Measurements from ENCODE around the gene ASIC4. TPM values are rescaled to one million over a fixed set of nuclear protein-coding genes. Genes with fewer than 3 reads are reported as not detected.
A peak's percentile ranks its signal among the peaks of the same experiment; 100 is the strongest.

The ASIC4 gene
- total and polyA plus RNA-seq, 2 of the 8 experiments (the other 6 are each of a cell fraction or from before 2014, with no cell fraction given): 0.12 to 0.22 TPM

DNA sequence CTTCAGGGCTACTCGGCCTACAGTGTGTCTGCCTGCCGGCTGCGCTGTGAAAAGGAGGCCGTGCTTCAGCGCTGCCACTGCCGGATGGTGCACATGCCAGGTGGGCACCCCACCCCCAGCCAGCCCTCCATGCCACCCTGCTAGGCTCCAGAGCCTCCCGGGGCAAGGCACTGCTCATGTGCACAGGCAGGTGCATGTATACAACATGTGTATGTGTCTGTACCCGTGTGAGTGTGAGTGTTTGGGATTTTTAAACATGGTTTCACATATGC is 18.0 kb downstream of the ASIC4 start:
- Histone ChIP-seq H2AFZ (ENCODE audit: low read length) (no peak overlapping the region), H3K14ac (ENCODE audit: insufficient read length) (no peak overlapping the region), H3K4me3 (ENCODE audit: extremely low read depth in 1 of 4, insufficient read depth in 2 of 4, low read depth in 3 of 4, low read length in 4 of 4) (no peak overlapping the region), H3K9me3 (ENCODE audit: insufficient read depth in 2 of 2, low read depth in 1 of 2, low read length in 1 of 2) (no peaks in the 10 kb centered on the region), H2BK120ac (replicated peaks; ENCODE audit: low read depth, low read length) (no peak overlapping the region), H4K8ac (ENCODE audit: extremely low read depth, insufficient read depth, low read length) (0 out of 2 replicates have a peak overlapping the region, but pooled peaks have one; percentile 12), H3K79me1 (ENCODE audit: low read depth, low read length) (no peaks in the 10 kb centered on the region), H3K9ac (replicated peaks in 1 of 4; ENCODE audit: extremely low read depth in 1 of 4, low read depth in 3 of 4, low read length in 3 of 4) (no peak overlapping the region), H2BK15ac (ENCODE audit: low read length) (no peak overlapping the region), H3K4ac (replicated peaks; ENCODE audit: insufficient read length, low read depth, low read length) (no peak overlapping the region), H3K56ac (replicated peaks; ENCODE audit: insufficient read length, low read depth, low read length) (no peak overlapping the region), H3K23me2 (ENCODE audit: low read depth, low read length) (peaks cover 3% of the 10 kb centered on the region; the same call in 1 of the 2 replicates), H3K36me3 (ENCODE audit: control insufficient read depth in 2 of 4, insufficient read depth in 4 of 4, low read length in 3 of 4) (no peaks in the 10 kb centered on the region), H2BK5ac (ENCODE audit: low read depth, low read length) (no peak overlapping the region), H3K4me2 (ENCODE audit: insufficient read depth in 1 of 2, low read depth in 2 of 2, low read length in 2 of 2) (no peak overlapping the region), H3K18ac (ENCODE audit: extremely low read depth, low read length) (no peak overlapping the region), H2AK5ac (ENCODE audit: low read depth, low read length) (0 out of 2 replicates have a peak overlapping the region, but pooled peaks have one; percentile 40), H3K27me3 (replicated peaks in 1 of 4; ENCODE audit: control insufficient read depth in 3 of 4, extremely low read depth in 1 of 4, insufficient read depth in 3 of 4, low read length in 3 of 4) (peaks cover 0 to 21% (median 10%) of the 10 kb centered on the region in 4 experiments; a peak in 6 of 7 replicates), H2BK20ac (ENCODE audit: low read length) (no peak overlapping the region), H4K91ac (replicated peaks; ENCODE audit: insufficient read length, low read length) (no peak overlapping the region), H3K79me2 (ENCODE audit: control insufficient read depth in 1 of 2, insufficient read depth in 2 of 2, low read length in 2 of 2) (no peaks in the 10 kb centered on the region), H4K20me1 (replicated peaks in 1 of 2; ENCODE audit: control insufficient read depth in 1 of 2, insufficient read depth in 2 of 2, low read length in 2 of 2) (no peaks in the 10 kb centered on the region), H3K4me1 (replicated peaks in 1 of 4; ENCODE audit: control insufficient read depth in 3 of 4, insufficient read depth in 4 of 4, low read length in 3 of 4) (peaks cover 0 to 9% (median 6%) of the 10 kb centered on the region in 4 experiments; a peak in 5 of 7 replicates), H4K5ac (ENCODE audit: insufficient read length, low read depth, low read length) (no peak overlapping the region), H3K23ac (ENCODE audit: insufficient read length) (no peak overlapping the region), H3K27ac (ENCODE audit: low read depth, low read length) (no peak overlapping the region), H2BK12ac (ENCODE audit: low read depth, low read length) (no peak overlapping the region)
- POLR2A ChIA-PET (ENCODE audit: partially characterized antibody): interaction anchor here (1.0 to 2.5 kb wide), 3 partner anchors 9 to 56 kb away, joined by 4 to 9 read pairs (median 4); no protein-coding TSS in a partner anchor
- WGBS, 2 experiments (ENCODE audit: extremely low coverage in 1 of 2, insufficient coverage in 1 of 2, insufficient read length in 1 of 2, insufficient replicate concordance in 2 of 2, low coverage in 1 of 2, low lambda C conversion rate in 2 of 2, missing lambda C conversion rate in 1 of 2): 90% methylated on average over 8 of the region's 8 CpGs; no CpG with 5 or more reads in 1 of the 2 experiments
- CTCF ChIA-PET (ENCODE audit: partially characterized antibody): interaction anchor here (1.4 to 113.1 kb wide), 9 partner anchors 1 to 144 kb away, joined by 3 to 7248 read pairs (median 334); partner anchors contain the start of genes ASIC4, DES, GMPPA and SPEG
- FAIRE-seq: no peak
- TF ChIP-seq SIX5 (IDR thresholded peaks at IDR 0.05; ENCODE audit: low read depth, low read length): no peak
- no peak for TF ChIP-seq KDM1A (IDR thresholded peaks at IDR 0.05; ENCODE audit: borderline replicate concordance, low read length)
- TF ChIP-seq SUZ12 (IDR thresholded peaks at IDR 0.05; ENCODE audit: low read length): no peak
- TF ChIP-seq EP300 (IDR thresholded peaks at IDR 0.05; ENCODE audit: borderline replicate concordance in 1 of 2, low read depth in 2 of 2, low read length in 2 of 2): no peak
- no peak for TF ChIP-seq RBBP5 (IDR thresholded peaks at IDR 0.05; ENCODE audit: borderline replicate concordance, low read depth, low read length)
- TF ChIP-seq ZNF274 (IDR thresholded peaks at IDR 0.05; ENCODE audit: borderline replicate concordance, extremely low read depth, low read length): no peak
- TF ChIP-seq, protein P1, sequence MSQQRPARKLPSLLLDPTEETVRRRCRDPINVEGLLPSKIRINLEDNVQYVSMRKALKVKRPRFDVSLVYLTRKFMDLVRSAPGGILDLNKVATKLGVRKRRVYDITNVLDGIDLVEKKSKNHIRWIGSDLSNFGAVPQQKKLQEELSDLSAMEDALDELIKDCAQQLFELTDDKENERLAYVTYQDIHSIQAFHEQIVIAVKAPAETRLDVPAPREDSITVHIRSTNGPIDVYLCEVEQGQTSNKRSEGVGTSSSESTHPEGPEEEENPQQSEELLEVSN (IDR thresholded peaks at IDR 0.05): no peak
- TF ChIP-seq CEBPB (IDR thresholded peaks at IDR 0.05; ENCODE audit: low read depth, low read length): no peak
- TF ChIP-seq GABPA (IDR thresholded peaks at IDR 0.05; ENCODE audit: borderline replicate concordance, insufficient read depth, low read length): no peak
- TF ChIP-seq TAF7 (optimal IDR thresholded peaks at IDR 0.05; ENCODE audit: borderline replicate concordance, low read depth, low read length): no peak
- DNase-seq (ENCODE audit: low read depth in 1 of 2, low spot score in 2 of 2): no peak
